Activated naive CD8-positive, alpha-beta T cell treated with anti-CD3 and anti-CD28 coated beads, Interleukin-2, amount 10 ng/mL, durations not matched to agents 7 days and 5 days (primary cell): ENCODE data around the gene DACT3. TPM values are rescaled to one million over a fixed set of nuclear protein-coding genes. Genes with fewer than 3 reads are reported as not detected.
"Not testable (repeated sequence)": the region's sequence is repeated elsewhere in the genome, so short reads cannot be mapped to it uniquely, and the experiment has no call there.

Experiments used
- ATAC-seq: fragments of 150-1000 bp; cut with Tn5 transposase; one replicate; pipeline ENCODE4 v1.10.0; 2021; ENCODE audit warnings: low read depth, moderate library complexity
- POLR2A ChIA-PET: fragments of 350-600 bp; sonication (Branson Sonifier 250); formaldehyde crosslinking; loops from one replicate; lab custom pipeline; 2021; ENCODE audit warnings: antibody characterized with exemption; lab: Charles Lee
- DNase-seq: peaks from one replicate; pipeline ENCODE4 v3.0.0; 2021
- H3K27ac Mint-ChIP-seq: one replicate; pipeline ENCODE4 v1.8.0; 2022; ENCODE audit warnings: mild to moderate bottlenecking, mixed read lengths
- H3K27me3 Mint-ChIP-seq: one replicate; pipeline ENCODE4 v1.8.0; 2022; ENCODE audit warnings: mild to moderate bottlenecking, moderate library complexity, mixed read lengths
- H3K36me3 Mint-ChIP-seq: one replicate; pipeline ENCODE4 v1.8.0; 2021; ENCODE audit warnings: mild to moderate bottlenecking, mixed read lengths
- H3K4me1 Mint-ChIP-seq: one replicate; pipeline ENCODE4 v1.8.0; 2021; ENCODE audit warnings: mixed read lengths
- H3K4me3 Mint-ChIP-seq: one replicate; pipeline ENCODE4 v1.8.0; 2022; ENCODE audit warnings: mild to moderate bottlenecking, moderate library complexity, mixed read lengths
- H3K9me3 Mint-ChIP-seq: one replicate; pipeline ENCODE4 v1.8.0; 2021; ENCODE audit warnings: mixed read lengths
- total RNA-seq, 2 experiments: library from RNA; stranded (reverse); gene quantifications; one replicate each; pipeline ENCODE4 v1.2.3, GENCODE V29; 2021

The DACT3 gene
- total RNA-seq, 2 experiments from 2014 or later: 0.42 to 0.48 TPM

- Mint-ChIP-seq H3K4me1 (peaks cover 14% of the 10 kb centered on the region), H3K36me3 (no peaks in the 10 kb centered on the region), H3K27me3 (no peaks in the 10 kb centered on the region), H3K9me3 (no peaks in the 10 kb centered on the region), H3K4me3 (peak within 1 kb of the TSS; percentile 67), H3K27ac (peak within 1 kb of the TSS; percentile 74)
- ATAC-seq (no peak), DNase-seq (no peak)
- POLR2A ChIA-PET: interaction anchor here (0.7 to 1.2 kb wide), 5 partner anchors 11 to 713 kb away, joined by 3 to 7 read pairs (median 3); partner anchors contain the start of genes CALM3 and PTGIR
These were observed 24.8 kb downstream of the DACT3 start, which contains the start of gene GNG8 for GRCh38 chr19:46635920-46636761. GNG8 (minus strand) TSS chr19:46636202; CDS start chr19:46634682, 1,520 bp downstream.

DNA sequence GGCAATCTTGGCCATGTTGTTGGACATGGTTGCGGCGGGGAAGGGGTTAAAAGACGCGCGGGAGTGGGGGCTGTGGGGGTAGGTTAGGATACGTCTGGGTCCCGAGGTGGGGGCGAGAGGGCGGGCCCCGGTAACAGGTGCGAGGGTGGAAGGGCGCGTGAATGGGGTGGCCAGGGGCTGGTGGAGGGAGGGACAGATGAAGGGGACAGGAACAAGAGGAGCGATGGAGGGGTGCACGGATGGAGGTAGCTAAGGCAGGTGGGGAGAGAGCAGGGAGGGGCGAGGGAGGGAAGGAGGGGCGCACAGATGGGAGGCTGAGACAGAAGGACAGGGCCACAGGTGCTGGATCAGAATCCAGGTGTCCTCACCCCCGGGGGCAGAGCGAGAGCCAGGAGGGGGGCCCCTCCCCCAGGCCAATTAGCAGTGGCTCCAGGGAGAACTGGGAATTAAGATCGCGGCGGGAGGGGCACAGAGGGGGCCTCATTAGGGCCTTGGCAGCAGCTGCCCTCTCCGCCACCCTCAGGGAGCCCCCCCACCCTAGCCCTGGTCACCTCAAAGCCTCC lies 26.2 kb downstream of the DACT3 start:
- ATAC-seq (no peak), DNase-seq (no peak)
- no peaks in the 10 kb centered on the region for H3K36me3 Mint-ChIP-seq
- peaks cover 14% of the 10 kb centered on the region for H3K4me1 Mint-ChIP-seq
- POLR2A ChIA-PET: interaction anchor here (2.6 kb wide), 1 partner anchor 27 kb away, joined by 7 read pairs; the partner anchor contains the start of gene DACT3
- H3K4me3 Mint-ChIP-seq: peak overlapping the region; percentile 83
- H3K9me3 Mint-ChIP-seq: no peaks in the 10 kb centered on the region
- H3K27ac Mint-ChIP-seq: peak overlapping the region; percentile 13
- H3K27me3 Mint-ChIP-seq: no peaks in the 10 kb centered on the region

DNA sequence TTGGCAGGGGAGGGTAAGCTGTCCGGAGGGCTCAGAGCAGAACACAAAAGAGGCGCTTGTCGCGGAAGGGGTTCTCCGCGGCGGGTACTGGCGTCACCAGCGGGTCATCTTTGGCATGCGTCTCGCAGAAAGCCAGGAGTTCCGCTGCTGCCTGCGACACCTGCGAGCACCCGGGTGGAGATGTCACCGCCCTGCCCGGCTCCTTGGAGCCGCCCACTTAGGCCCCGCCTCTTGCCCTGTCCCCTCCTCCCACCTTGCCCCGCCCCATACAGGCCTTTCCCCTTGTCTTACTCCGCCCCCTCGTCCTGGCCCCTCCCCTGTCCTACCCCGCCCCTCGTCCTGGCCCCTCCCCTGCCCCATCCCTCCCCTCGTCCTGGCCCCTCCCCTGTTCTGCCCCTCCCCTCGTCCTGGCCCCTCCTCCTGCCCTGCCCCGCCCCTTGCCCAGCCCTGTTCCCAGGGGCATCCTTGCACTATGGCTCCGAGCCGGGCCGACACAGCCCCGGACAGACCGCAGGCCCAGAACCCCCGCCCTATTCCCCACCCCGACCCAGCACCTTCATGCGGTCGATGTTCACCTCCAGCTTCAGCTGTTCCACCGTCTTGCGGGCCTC lies 26.8 kb downstream of the DACT3 start:
- H3K27me3 Mint-ChIP-seq: no peaks in the 10 kb centered on the region
- no peaks in the 10 kb centered on the region for H3K9me3 Mint-ChIP-seq
- H3K36me3 Mint-ChIP-seq: no peaks in the 10 kb centered on the region
- H3K4me1 Mint-ChIP-seq: peaks cover 14% of the 10 kb centered on the region
- H3K4me3 Mint-ChIP-seq: peak overlapping the region; percentile 83
- POLR2A ChIA-PET: interaction anchor here (1.1 to 2.6 kb wide), 6 partner anchors 9 to 33 kb away, joined by 4 to 9 read pairs (median 6); partner anchors contain the start of genes CALM3, DACT3 and PTGIR
- peak overlapping the region; percentile 68 for H3K27ac Mint-ChIP-seq
- peak; percentile 97 for DNase-seq
- ATAC-seq: peak; percentile 59

DNA sequence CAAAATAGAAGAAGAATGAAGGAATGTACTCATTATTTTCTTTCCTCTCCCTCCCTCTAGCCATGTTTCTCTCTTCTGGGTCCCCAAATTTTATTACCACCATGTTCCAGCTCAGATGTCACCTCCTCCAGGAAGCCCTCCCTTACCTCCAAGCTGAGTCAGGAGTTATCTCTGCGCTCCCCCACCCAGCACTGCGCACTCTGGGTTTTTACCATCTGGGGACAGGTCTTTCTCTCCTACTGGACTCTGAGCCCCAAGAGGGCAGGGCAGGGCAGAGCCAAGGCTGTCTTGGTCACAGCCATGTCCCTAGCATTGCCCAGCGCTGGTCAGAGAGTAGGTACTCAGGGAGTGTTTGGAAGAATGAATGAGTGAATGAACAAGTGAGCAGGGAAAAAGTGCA lies 27.9 kb downstream of the DACT3 start:
- no peak for DNase-seq
- H3K27ac Mint-ChIP-seq: peak overlapping the region; percentile 68

DNA sequence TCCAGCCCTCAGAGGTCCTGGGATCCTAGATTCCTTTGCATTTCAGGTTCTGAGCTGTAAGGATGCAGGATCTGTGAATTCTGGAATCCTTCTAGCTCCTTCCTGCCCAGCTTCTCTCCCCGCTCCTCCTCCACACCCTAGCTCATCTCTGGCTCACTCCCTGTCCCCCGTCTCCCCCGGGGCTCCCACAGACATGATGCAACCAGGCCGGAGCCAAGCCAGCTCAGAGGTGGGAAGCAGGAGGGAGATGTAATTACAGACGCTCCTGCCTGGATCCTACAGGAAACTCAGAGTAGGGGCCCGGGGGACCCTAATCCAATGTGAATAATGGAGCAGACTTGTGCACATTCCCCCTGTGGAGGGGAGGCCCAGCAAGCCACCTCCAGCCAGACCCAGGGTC lies 29.5 kb downstream of the DACT3 start:
- Mint-ChIP-seq H3K36me3 (no peaks in the 10 kb centered on the region), H3K27ac (no peak overlapping the region), H3K4me1 (peaks cover 20% of the 10 kb centered on the region), H3K27me3 (no peaks in the 10 kb centered on the region), H3K4me3 (no peak overlapping the region), H3K9me3 (no peaks in the 10 kb centered on the region)
- POLR2A ChIA-PET: interaction anchor here (1.4 to 2.6 kb wide), 2 partner anchors 20 to 30 kb away, joined by 6 to 15 read pairs; partner anchors contain the start of gene CALM3
- DNase-seq: no peak
- ATAC-seq: no peak

More for the DNA sequence above, 27.9 kb downstream of the DACT3 start:
- peaks cover 18% of the 10 kb centered on the region for H3K4me1 Mint-ChIP-seq
- no peak for ATAC-seq
- H3K27me3 Mint-ChIP-seq: no peaks in the 10 kb centered on the region
- no peaks in the 10 kb centered on the region for H3K36me3 Mint-ChIP-seq
- no peaks in the 10 kb centered on the region for H3K9me3 Mint-ChIP-seq
- POLR2A ChIA-PET: interaction anchor here (1.0 to 2.6 kb wide), 7 partner anchors 8 to 32 kb away, joined by 3 to 9 read pairs (median 6); partner anchors contain the start of genes CALM3, DACT3 and PTGIR
- H3K4me3 Mint-ChIP-seq: peak overlapping the region; percentile 83

DNA sequence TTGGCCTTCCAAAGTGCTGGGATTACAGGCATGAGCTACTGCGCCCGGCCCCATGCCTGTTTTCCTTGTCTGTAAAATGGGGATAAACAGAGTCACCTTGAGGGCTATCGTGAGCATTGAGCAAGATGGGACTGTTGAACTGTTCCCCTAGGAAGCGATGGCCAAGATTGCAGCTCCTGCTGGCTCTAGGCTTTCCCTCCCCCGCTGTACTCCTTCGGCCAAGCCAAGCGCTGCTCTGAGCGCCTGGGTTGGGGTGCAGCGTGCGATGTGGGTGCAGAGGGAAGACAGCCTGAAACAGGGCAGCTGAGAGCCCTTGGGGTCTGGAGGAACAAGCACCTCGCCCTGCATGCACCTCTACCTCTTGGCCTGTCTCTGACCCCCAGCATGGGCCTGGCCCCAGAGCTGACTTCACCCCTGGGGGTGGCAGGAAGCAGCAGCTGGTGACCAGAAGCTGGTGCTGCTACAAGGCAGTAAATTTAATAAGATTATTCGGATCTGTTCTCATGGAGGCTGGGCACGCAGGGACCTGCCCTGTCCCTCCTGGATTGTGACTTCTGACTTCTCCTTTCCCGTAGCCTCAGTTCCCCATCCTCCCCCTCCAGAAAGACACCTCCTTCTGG lies 30.3 kb downstream of the DACT3 start:
- Mint-ChIP-seq H3K27ac (no peak overlapping the region), H3K36me3 (no peaks in the 10 kb centered on the region), H3K27me3 (no peaks in the 10 kb centered on the region), H3K9me3 (no peaks in the 10 kb centered on the region), H3K4me3 (no peak overlapping the region), H3K4me1 (peaks cover 19% of the 10 kb centered on the region)
- DNase-seq (no peak), ATAC-seq (no peak)
- POLR2A ChIA-PET: interaction anchor here (1.4 to 2.6 kb wide), 2 partner anchors 20 to 29 kb away, joined by 6 to 15 read pairs; partner anchors contain the start of gene CALM3

- Mint-ChIP-seq H3K4me3 (no peak overlapping the region), H3K36me3 (no peaks in the 10 kb centered on the region), H3K27me3 (no peaks in the 10 kb centered on the region), H3K4me1 (peaks cover 25% of the 10 kb centered on the region), H3K27ac (no peak overlapping the region), H3K9me3 (no peaks in the 10 kb centered on the region)
- ATAC-seq (no peak), DNase-seq (no peak)
- POLR2A ChIA-PET: interaction anchor here (0.6 to 3.2 kb wide), 4 partner anchors 9 to 30 kb away, joined by 3 to 8 read pairs (median 3); no protein-coding TSS in a partner anchor
These were observed 31.4 kb downstream of the DACT3 start for GRCh38 chr19:46629546-46630025.

DNA sequence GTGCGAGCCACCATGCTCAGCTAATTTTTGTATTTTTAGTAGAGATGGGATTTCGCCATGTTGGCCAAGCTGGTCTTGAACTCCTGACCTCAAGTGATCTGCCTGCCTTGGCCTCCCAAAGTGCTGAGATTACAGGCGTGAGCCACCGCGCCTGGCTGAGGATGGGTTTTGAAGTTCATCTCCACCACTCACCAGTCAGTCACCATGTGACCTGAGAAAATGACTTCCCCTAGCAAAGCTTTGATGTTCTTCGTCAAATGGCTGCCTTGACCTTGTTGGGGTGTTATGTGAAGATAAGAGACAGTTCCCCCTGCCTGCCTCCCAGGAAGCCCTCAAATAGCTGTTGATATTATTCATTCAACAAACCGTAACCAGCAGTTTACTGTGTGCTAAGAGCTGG lies 32.0 kb downstream of the DACT3 start:
- not testable (repeated sequence) for H3K4me3 Mint-ChIP-seq, H3K36me3 Mint-ChIP-seq, H3K9me3 Mint-ChIP-seq, ATAC-seq, DNase-seq, H3K27ac Mint-ChIP-seq, H3K27me3 Mint-ChIP-seq
- peaks cover 29% of the 10 kb centered on the region for H3K4me1 Mint-ChIP-seq
- POLR2A ChIA-PET: interaction anchor here (0.6 to 3.2 kb wide), 5 partner anchors 9 to 29 kb away, joined by 3 to 8 read pairs (median 3); no protein-coding TSS in a partner anchor

DNA sequence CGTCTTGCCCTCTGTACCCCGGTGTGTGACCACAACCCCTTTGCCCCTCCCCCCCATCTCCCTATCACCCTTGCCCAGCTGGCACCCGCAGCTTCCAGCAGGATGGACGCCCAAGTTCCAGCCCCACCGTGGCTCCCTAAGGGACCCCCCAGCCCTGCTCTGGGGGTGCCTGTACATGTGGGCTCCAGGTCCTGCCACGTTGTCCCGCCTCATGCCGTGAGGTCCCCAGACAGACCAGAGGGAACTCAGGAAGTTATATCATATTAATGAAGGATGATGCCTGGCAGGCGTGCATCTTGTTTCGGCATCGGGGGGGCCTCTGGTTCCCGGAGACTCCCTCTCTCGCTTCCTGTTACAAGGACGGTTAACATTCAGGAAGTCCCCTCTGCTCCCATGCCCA lies 34.5 kb downstream of the DACT3 start:
- no peak overlapping the region for H3K27ac Mint-ChIP-seq
- H3K27me3 Mint-ChIP-seq: no peaks in the 10 kb centered on the region
- no peak overlapping the region for H3K4me3 Mint-ChIP-seq
- H3K9me3 Mint-ChIP-seq: no peaks in the 10 kb centered on the region
- DNase-seq (no peak), ATAC-seq (no peak)
- H3K4me1 Mint-ChIP-seq: peaks cover 31% of the 10 kb centered on the region
- peaks cover 2% of the 10 kb centered on the region for H3K36me3 Mint-ChIP-seq
- POLR2A ChIA-PET: interaction anchor here (3.2 to 5.7 kb wide), 2 partner anchors 9 to 14 kb away, joined by 8 to 36 read pairs; no protein-coding TSS in a partner anchor

- H3K4me1 Mint-ChIP-seq: peaks cover 33% of the 10 kb centered on the region
- no peaks in the 10 kb centered on the region for H3K9me3 Mint-ChIP-seq
- POLR2A ChIA-PET: interaction anchor here (5.7 kb wide), 1 partner anchor 13 kb away, joined by 36 read pairs; no protein-coding TSS in a partner anchor
- no peaks in the 10 kb centered on the region for H3K27me3 Mint-ChIP-seq
- H3K4me3 Mint-ChIP-seq: no peak overlapping the region
- H3K27ac Mint-ChIP-seq: peak overlapping the region; percentile 95
- no peak for DNase-seq
- no peak for ATAC-seq
- peaks cover 2% of the 10 kb centered on the region for H3K36me3 Mint-ChIP-seq
These were observed 35.3 kb downstream of the DACT3 start for GRCh38 chr19:46625731-46626130.

DNA sequence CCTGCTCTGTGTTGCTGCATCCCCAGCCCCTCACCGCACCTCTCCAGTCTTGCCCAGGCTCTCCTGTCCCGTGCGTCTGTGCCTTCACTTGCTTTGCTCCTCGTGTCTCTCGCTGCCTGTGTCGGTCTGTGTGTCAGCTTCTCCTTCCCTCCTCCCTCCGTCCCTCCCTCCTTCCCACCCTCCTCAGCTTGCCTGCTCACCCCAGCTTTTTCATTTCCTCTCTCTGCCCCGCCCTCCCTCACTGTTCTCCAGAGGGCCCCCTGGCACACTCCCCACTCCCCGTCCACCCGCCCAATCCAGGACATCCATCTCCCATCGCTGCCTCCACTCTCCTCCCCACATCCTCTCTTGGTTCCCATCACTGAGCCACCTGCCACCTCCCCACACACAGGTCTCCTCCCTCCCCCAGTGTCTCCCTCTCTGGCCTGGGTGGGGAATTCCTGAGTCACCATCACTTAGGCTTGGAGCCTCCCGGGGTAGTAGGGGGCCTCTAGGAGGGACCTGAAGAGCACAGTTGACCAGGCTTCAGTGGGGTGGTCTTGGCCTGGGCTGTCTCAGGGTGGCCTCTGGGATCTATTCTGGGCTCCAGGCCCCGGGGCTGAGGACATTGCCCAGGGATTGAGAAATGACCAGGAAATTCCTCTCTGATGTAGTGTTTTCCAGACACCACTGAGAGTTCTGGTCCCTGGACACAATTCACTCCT lies 35.9 kb downstream of the DACT3 start, which contains the start of gene PTGIR:
TSS of gene PTGIR (minus strand) at position 132 of the 704 bp plus-strand sequence. CDS start 864 bp downstream, outside the sequence.
- ATAC-seq (peak; percentile 37), DNase-seq (no peak)
- Mint-ChIP-seq H3K27me3 (no peaks in the 10 kb centered on the region), H3K4me1 (peaks cover 38% of the 10 kb centered on the region), H3K9me3 (no peaks in the 10 kb centered on the region), H3K4me3 (peak within 1 kb of the TSS; percentile 92), H3K27ac (peak within 1 kb of the TSS; percentile 95), H3K36me3 (peaks cover 2% of the 10 kb centered on the region)
- POLR2A ChIA-PET: interaction anchor here (0.6 to 5.7 kb wide), 7 partner anchors 9 to 768 kb away, joined by 3 to 36 read pairs (median 3); no protein-coding TSS in a partner anchor
